ENCODE measurements around the gene PCDH15.

- TF ChIP-seq CTCF (IDR thresholded peaks at IDR 0.05) (no peak), POLR2AphosphoS5 (IDR thresholded peaks at IDR 0.05) (peak; percentile 17), POLR2A (IDR thresholded peaks at IDR 0.05) (no peak)
Measured at GRCh38 chr10:53843736-53844362, 957.2 kb downstream of the PCDH15 start.

All from prostate gland (tissue), 2 donors.